GM23248 (cell line): ENCODE data around the gene KCNMA1. TPM values are rescaled to one million over a fixed set of nuclear protein-coding genes. Genes with fewer than 3 reads are reported as not detected.

ENCODE experiments used
- DNase-seq: peaks from one replicate; pipeline ENCODE4 v3.0.0-alpha.2; 2015
- H2AFZ ChIP-seq: fragments of 200-600 bp; sonication (generic); 2 replicates; pipeline ENCODE4 v1.6.1; 2016; ENCODE audit warnings: antibody characterized with exemption
- H3F3A ChIP-seq: fragments of 200-600 bp; sonication (generic); 2 replicates; pipeline ENCODE4 v1.6.1; 2016; ENCODE audit warnings: mild to moderate bottlenecking, antibody characterized with exemption, mixed run types; ENCODE audit not compliant: insufficient read depth
- H3K27ac ChIP-seq: fragments of 200-600 bp; sonication (generic); 2 replicates; pipeline ENCODE4 v1.5.1; 2016; ENCODE audit warnings: mild to moderate bottlenecking
- H3K27me3 ChIP-seq: fragments of 200-600 bp; sonication (generic); replicated peaks from 2 replicates; pipeline ENCODE4 v1.6.1; 2016; ENCODE audit warnings: mild to moderate bottlenecking; ENCODE audit not compliant: insufficient read depth
- H3K36me3 ChIP-seq: fragments of 200-600 bp; sonication (generic); 2 replicates; pipeline ENCODE4 v1.6.1; 2016; ENCODE audit warnings: low read depth, mild to moderate bottlenecking
- H3K4me1 ChIP-seq: fragments of 200-600 bp; sonication (generic); 2 replicates; pipeline ENCODE4 v1.6.1; 2016; ENCODE audit warnings: mild to moderate bottlenecking; ENCODE audit not compliant: insufficient read depth
- H3K4me2 ChIP-seq: fragments of 200-600 bp; sonication (generic); one replicate; pipeline ENCODE4 v1.6.1; 2016; ENCODE audit warnings: mild to moderate bottlenecking; ENCODE audit not compliant: unreplicated experiment
- H3K4me3 ChIP-seq: fragments of 200-600 bp; sonication (generic); 2 replicates; pipeline ENCODE4 v1.5.1; 2016; ENCODE audit warnings: mild to moderate bottlenecking
- H3K79me2 ChIP-seq: fragments of 200-600 bp; sonication (generic); 2 replicates; pipeline ENCODE4 v1.6.1; 2016; ENCODE audit warnings: mild to moderate bottlenecking; ENCODE audit not compliant: insufficient read depth
- H3K9ac ChIP-seq: fragments of 200-600 bp; sonication (generic); 2 replicates; pipeline ENCODE4 v1.6.1; 2016; ENCODE audit warnings: mild to moderate bottlenecking
- H3K9me2 ChIP-seq: fragments of 200-600 bp; sonication (generic); 2 replicates; pipeline ENCODE4 v1.6.1; 2016; ENCODE audit warnings: mixed run types, mild to moderate bottlenecking, moderate library complexity; ENCODE audit not compliant: insufficient read depth
- H3K9me3 ChIP-seq: fragments of 200-600 bp; sonication (generic); one replicate; pipeline ENCODE4 v1.6.1; 2017; ENCODE audit warnings: low read depth
- H4K20me1 ChIP-seq: fragments of 200-600 bp; sonication (generic); 2 replicates; pipeline ENCODE4 v1.6.0; 2016; ENCODE audit not compliant: insufficient read depth
- EZH2 ChIP-seq: fragments of 200-600 bp; sonication (generic); IDR thresholded peaks from 2 replicates; pipeline ENCODE4 v1.6.1; 2018; ENCODE audit warnings: antibody characterized with exemption, mild to moderate bottlenecking; ENCODE audit not compliant: insufficient read depth, poor library complexity, severe bottlenecking
- EZH2phosphoT487 ChIP-seq: fragments of 200-600 bp; sonication (generic); IDR thresholded peaks from 2 replicates; pipeline ENCODE4 v1.6.1; 2018; ENCODE audit warnings: antibody characterized with exemption, moderate library complexity, mild to moderate bottlenecking, low read depth; ENCODE audit not compliant: insufficient read depth
- WGBS, 2 experiments: methylation state at CpG; one replicate each; pipeline ENCODE4 v1.1.6; 2015 to 2017; ENCODE audit warnings: low lambda C conversion rate in 2 of 2, low coverage in 1 of 2; ENCODE audit errors: missing lambda C conversion rate in 2 of 2; 5-methylcytosine and 5-hydroxymethylcytosine counted together
- in situ Hi-C: fragments of 300-500 bp; cut with MboI; formaldehyde crosslinking; loops from 2 replicates; pipeline ENCODE4 v1.15.0; 2020
- polyA plus RNA-seq: library from polyadenylated mRNA; unstranded; fragments of >200 nt; fragmentation: Nextera tagmentation; extraction: Ambion mirVana; gene quantifications from 2 replicates; pipeline ENCODE4 v1.2.1, GENCODE V29; 2016
- total RNA-seq: library from RNA; depleted of rRNA; stranded (reverse); fragments of >200 nt; shearing (Covaris generic); gene quantifications from 2 replicates; pipeline ENCODE4 v1.2.3, GENCODE V29; 2014

KCNMA1 gene
- total and polyA plus RNA-seq, 2 experiments from 2014 or later = 14.2 to 25.1 TPM

GRCh38 chr10:77430530-77430929, 207.1 kb downstream of the KCNMA1 start:
- DNase-seq = no peak
- Histone ChIP-seq H3K27me3 (no peaks in the 10 kb centered on the region), H2AFZ (no peak overlapping the region), H3K27ac (no peak overlapping the region), H3F3A (no peaks in the 10 kb centered on the region), H4K20me1 (no peaks in the 10 kb centered on the region), H3K4me3 (no peak overlapping the region), H3K9me3 (no peaks in the 10 kb centered on the region), H3K9ac (no peak overlapping the region), H3K79me2 (no peaks in the 10 kb centered on the region), H3K36me3 (no peaks in the 10 kb centered on the region), H3K4me2 (no peak overlapping the region), H3K4me1 (peaks cover 4% of the 10 kb centered on the region; the same call in 1 of the 2 replicates), H3K9me2 (no peaks in the 10 kb centered on the region)
- TF ChIP-seq EZH2 = no peak
- no peak for TF ChIP-seq EZH2phosphoT487
- WGBS, 2 experiments = 93 to 95% methylated on average over 5 of the region's 5 CpGs
- in situ Hi-C loops = no loop called here

GRCh38 chr10:77428691-77429395, 208.8 kb downstream of the KCNMA1 start:
- 65 to 77% methylated on average over 3 of the region's 3 CpGs for WGBS, 2 experiments
- H3K27me3 ChIP-seq = no peaks in the 10 kb centered on the region
- H3K79me2 ChIP-seq = no peaks in the 10 kb centered on the region
- in situ Hi-C loops = no loop called here
- H3K9me3 ChIP-seq = no peaks in the 10 kb centered on the region
- no peak overlapping the region for H3K27ac ChIP-seq
- H3K4me1 ChIP-seq = peaks cover 4% of the 10 kb centered on the region; the same call in 1 of the 2 replicates
- no peaks in the 10 kb centered on the region for H4K20me1 ChIP-seq
- H3K9me2 ChIP-seq = no peaks in the 10 kb centered on the region
- H2AFZ ChIP-seq = no peak overlapping the region
- H3K4me3 ChIP-seq = no peak overlapping the region
- H3K9ac ChIP-seq = no peak overlapping the region
- no peak overlapping the region for H3K4me2 ChIP-seq
- TF ChIP-seq EZH2 (no peak), EZH2phosphoT487 (no peak)
- no peaks in the 10 kb centered on the region for H3F3A ChIP-seq
- peak; percentile 81 for DNase-seq
- no peaks in the 10 kb centered on the region for H3K36me3 ChIP-seq

- H3K27me3 ChIP-seq = no peaks in the 10 kb centered on the region
- no peaks in the 10 kb centered on the region for H4K20me1 ChIP-seq
- H3K4me2 ChIP-seq = no peak overlapping the region
- no peak overlapping the region for H3K9ac ChIP-seq
- DNase-seq = no peak
- H3K9me2 ChIP-seq = no peaks in the 10 kb centered on the region
- H3K36me3 ChIP-seq = no peaks in the 10 kb centered on the region
- no peaks in the 10 kb centered on the region for H3K9me3 ChIP-seq
- H2AFZ ChIP-seq = no peak overlapping the region
- no peak overlapping the region for H3K27ac ChIP-seq
- no peaks in the 10 kb centered on the region for H3F3A ChIP-seq
- H3K4me3 ChIP-seq = no peak overlapping the region
- in situ Hi-C loops = no loop called here
- no peaks in the 10 kb centered on the region for H3K79me2 ChIP-seq
- peaks cover 4% of the 10 kb centered on the region; the same call in 1 of the 2 replicates for H3K4me1 ChIP-seq
- no peak for TF ChIP-seq EZH2phosphoT487
- no peak for TF ChIP-seq EZH2
Observed at GRCh38 chr10:77424257-77424656, 213.4 kb downstream of the KCNMA1 start.

GRCh38 chr10:77422491-77423338, 214.9 kb downstream of the KCNMA1 start:
- Histone ChIP-seq H3K36me3 (no peaks in the 10 kb centered on the region), H2AFZ (no peak overlapping the region), H3K9ac (no peak overlapping the region), H3K79me2 (no peaks in the 10 kb centered on the region), H3K4me2 (no peak overlapping the region), H3K9me3 (no peaks in the 10 kb centered on the region), H3K4me1 (peaks cover 6% of the 10 kb centered on the region), H4K20me1 (no peaks in the 10 kb centered on the region), H3K27me3 (no peaks in the 10 kb centered on the region), H3K4me3 (no peak overlapping the region), H3F3A (no peaks in the 10 kb centered on the region), H3K9me2 (no peaks in the 10 kb centered on the region), H3K27ac (no peak overlapping the region)
- no peak for DNase-seq
- WGBS, 2 experiments = 49% methylated on average over 5 of the region's 5 CpGs
- no peak for TF ChIP-seq EZH2
- no peak for TF ChIP-seq EZH2phosphoT487
- in situ Hi-C loops = no loop called here
